IPS DF 19.7 (cell line): Measurements from ENCODE around the gene HIVEP3.

Experiments used
- DNase-seq: peaks from one replicate; pipeline ENCODE4 v3.0.0-alpha.2; 2013; ENCODE audit warnings: low read depth, low spot score

HIVEP3 gene

DNA sequence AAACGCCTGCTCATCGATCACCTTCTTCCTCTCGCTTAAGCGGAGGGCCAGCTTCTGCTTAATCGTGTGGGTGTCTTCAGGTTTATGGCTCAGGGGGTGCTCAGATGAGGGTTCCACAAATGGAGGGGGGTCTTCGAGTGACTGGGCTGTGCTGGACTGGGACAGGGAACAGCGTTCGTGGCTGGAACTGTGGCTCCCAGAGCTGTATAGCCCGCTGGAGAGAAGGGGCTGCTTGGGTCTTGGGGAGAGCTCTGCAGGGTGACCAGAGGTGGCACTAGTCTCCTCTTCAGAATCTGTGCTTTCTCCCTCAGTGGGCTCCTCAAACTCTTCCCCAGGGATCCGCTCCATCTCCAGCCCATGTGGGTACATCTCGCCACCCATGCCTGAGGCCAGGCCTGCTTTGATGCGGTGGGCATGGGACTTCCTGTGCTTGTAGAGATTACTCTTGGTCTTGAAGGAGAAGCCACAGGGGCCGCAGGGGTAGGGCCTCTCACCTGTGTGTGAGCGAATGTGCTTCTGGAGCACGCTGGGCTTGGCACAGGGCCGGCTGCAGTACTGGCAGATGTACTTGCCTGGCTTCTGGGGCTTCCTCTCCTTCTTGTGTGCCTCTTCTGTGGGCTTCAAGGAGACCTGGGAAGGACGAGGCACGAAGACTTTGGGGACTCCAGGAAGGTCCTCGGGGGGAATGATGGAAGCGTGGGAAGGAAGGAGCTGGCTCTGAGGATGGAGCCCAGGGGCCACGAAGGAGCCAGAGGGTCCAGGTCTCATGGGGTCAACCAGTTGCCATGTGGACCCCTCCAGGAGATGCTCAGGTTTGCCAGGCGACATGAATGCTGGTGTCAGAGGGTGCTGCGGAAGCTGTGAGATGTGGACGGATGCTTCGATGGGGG, 334.8 kb downstream of the HIVEP3 start:
- no peak for DNase-seq

DNA sequence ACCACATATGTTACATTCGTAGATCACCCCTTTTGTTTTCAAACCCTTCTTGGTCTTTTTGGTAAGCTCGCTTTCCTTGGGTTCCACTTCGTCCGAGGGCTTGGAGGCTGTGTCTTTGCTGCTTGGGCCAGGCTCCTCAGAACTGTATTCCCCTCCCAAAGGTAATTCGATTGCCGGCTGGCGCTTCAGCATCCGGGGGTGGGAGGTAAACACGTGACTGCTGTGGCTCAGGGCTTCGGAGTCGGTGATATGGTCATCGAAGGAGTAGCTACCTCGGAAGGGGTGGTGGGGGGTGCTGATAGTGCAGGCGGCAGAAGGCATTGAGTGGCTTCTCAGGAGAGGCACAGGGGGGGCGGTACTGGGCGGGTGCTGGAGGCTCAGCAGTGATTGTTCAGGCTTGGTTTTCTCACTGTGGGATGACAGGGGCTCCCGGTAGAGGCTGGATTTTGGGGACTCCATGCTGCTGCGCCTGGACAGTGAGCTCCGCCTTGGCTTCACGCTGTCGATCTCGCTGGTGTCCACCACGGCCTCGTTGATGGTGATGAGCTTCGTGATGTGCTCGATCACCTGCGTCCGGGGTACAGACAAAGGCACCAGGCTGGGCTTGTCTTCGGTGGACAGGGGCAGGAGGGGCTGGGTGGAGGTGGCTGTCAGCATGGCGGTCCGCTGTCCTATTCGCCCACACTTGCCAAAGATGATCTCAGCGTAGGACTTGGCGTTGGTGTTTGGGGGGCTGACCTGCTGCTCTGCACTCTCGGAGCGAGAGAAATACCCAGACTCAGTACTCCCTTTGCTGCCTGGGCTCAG, 335.7 kb downstream of the HIVEP3 start:
- DNase-seq, result no peak

DNA sequence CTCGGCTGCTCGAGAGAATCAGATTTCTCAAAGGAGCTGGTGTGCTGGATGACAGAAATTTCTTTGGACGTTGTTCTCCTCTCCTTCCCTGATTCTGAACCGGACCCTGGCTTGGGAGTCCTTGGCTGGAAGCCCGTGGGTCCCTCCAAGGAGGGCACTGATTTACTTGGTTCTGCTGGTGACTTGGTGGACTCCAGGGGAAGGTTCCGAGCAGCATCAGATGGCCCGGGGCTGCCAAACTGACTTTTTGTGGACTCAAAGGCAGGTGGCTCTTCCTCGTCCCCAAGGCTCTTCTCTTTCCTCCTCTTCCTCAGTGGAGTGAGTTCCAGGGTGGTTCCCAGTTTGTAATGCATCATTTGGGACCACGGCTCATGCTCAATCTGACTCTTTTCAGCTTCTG, 336.4 kb downstream of the HIVEP3 start:
- DNase-seq, result no peak

DNA sequence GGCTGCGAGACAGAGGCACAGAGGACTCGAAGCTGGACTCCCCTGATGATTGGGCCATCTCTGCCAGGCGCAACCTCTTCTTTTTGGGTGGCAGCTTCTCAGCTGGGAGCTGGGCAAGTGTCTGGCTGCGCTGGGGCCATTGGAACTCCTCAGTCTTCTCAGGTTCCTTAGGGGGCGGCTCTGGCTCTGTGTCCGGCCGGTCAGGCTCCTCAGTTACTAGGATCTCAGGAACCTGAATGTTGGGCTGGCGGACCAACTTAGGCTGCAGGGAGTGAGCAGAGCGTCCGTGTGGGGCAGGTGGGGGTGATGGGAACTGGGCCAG, 336.8 kb downstream of the HIVEP3 start:
- DNase-seq, result no peak

DNA sequence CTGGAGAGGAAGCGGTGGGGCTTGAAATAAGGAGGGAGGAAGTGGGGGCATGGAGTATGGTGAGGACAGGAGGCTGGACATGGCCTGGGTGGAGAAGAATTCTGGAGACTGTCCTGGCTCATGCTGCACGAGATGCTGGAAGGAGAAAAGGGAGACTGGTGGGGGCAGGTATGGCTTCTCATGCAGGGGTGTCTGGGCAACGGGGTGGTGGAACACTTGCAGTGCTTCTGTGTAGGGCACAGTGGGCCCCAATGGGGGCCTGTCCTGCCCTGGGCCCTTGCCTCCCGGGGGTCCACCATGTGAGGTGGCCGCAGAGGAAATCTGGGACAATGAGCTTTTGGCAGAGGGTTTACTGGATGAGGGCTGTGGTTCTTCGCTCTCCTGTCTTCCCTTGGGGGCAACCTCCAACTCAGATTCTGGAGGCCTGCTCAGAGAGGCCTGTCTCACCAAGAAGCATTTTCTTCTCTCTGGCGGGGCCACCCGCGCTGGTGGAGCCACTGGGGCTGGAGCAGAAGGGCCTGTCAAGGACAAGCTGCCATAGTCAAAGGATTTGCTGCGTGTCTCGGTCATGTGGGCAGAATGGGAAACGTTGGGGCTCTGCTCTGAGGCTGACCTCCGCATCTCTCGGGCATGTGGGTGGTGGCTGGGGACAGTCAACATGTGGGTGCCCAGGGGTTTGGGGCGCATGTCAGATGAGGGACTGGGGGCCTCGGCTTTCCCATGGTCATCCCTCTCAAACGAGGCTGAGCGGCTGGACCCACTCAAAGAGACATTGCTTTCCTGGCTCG, 337.3 kb downstream of the HIVEP3 start:
- no peak for DNase-seq

DNA sequence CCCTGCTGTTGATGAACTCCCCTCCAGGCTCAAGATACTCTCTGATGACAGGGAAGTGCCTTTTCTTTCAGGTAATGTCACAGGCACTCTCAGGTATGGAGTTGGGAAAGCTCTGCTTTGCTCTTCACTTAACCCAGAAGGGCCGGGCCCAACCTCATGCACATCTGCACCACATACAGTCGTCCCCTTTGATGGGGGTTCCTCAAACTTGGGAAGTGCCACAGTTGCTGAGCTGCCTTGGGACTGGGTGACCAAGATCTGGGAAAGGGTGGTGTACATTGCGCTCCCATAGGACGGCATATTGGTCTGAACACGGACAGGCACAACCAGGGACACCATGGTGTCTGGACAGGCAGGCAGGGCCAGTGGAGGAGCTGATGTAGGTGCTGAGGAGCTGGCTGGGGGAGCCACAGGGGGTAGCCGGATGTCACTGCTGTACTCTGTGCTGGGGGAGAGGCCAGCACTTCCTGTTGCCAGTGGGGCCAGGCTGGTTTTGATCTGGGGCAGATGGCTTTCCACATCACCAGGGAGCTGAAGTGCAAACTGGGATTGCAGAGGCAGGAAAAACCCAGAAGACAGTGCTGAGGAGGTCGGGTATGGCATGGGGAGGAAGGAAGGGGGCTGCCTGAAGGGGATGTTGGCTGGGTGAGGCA, 338.1 kb downstream of the HIVEP3 start:
- DNase-seq, result no peak

DNA sequence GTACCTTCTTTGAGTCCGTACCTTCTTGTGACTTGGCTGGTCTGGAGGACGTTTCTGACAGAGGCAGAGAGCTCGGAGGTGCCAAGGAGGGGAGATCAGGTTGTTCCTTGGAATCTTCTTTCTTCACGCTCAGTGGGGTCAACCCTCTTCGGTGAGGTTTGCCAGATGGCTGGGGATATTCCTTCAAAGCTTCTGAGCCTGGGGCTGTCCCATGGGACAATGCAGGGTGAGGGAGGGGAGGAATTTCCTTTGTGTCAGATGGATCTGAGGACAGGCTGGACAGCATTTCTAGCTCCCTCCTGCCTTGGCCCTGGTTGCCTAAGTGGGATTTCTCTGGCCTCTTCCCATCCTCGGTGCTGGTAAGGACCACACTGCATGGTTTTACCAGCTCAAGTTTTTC, 338.7 kb downstream of the HIVEP3 start:
- no peak for DNase-seq

DNA sequence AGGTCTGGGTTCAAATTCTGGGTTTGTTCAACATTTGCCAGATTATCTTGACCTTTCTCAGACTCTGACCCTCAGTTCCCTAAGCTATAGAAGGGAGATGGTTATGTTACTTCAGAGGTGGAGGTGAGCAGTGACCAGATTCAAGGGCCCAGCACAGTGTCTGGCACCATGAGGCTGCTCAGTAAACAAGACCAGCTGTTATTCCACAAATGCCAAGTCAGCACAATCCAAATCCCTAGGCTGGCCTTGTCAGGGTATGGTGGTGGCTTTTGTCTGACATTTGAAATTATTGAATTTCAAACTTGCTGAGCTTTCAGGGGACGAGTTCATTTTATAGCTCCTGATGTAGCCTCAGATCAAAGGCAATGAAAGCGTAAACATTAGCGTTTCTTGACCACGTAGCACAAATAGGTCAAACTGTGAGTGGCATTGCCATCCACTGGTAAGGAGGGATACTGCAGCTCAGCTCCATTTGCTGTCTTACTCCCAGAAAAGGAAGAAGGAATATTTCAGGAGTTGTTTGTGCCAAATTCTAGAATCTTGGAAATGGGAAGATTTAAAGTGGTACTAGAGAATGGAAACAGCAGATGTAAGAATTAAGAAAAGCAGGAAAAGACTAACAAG, 339.9 kb downstream of the HIVEP3 start:
- DNase-seq, result no peak

DNA sequence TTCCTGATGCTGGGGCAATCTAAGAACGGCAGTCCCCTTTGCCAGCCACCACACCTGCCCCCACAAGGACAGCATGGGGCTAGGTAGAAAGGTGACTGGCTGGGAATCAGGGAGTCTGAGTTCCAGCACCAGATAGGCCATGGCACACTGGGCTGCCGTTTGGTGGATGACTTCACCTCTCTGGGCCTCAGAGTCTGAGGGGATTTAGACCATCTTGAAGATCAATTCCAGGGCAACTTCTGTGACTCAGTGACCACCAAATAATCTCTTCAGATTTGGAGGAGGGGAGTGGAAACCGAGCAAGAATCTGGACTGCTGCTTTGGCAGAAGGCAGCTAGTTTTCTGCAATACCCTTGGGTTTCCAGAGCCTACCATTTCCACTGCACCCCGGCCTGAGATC, 342.1 kb downstream of the HIVEP3 start:
- DNase-seq, result no peak

DNA sequence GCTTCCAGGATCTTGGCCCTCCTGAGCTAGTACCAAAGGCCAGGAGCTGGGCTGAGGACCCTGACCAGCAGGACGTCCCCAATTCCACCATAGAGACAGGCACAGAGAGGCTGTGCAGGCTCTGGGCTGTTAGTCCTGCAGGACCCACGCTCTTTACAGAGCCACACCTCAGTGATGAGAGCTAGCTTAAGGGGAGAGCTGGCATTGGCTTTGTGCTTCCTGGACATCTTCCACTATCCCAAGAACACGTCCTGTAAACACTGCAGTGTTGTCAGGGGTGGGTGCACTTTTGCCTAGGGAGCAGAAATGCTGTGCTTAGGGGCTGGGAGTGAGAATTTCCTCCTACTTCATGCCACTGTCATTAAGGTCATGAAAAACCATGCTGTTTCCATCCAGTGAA, 342.5 kb downstream of the HIVEP3 start:
- DNase-seq, result no peak

DNA sequence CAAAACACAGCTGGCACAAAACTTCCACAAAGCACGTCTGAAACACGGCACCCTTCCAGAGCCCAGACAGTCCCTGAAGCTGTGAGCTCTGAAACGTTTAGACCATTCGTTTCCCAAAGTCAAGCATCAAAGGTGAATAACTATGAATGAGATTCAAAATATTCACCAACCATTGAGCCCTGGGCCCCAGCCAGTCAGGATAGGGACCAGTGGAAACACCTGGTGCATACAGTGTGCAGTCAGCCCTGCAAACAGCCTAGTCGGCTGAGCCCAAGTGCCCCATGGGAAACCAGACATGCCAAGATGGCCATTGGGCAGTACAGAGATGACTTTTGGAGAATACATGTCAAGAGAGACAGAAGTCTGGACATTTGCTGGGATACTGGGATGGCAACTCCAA, 343.9 kb downstream of the HIVEP3 start:
- no peak for DNase-seq

DNA sequence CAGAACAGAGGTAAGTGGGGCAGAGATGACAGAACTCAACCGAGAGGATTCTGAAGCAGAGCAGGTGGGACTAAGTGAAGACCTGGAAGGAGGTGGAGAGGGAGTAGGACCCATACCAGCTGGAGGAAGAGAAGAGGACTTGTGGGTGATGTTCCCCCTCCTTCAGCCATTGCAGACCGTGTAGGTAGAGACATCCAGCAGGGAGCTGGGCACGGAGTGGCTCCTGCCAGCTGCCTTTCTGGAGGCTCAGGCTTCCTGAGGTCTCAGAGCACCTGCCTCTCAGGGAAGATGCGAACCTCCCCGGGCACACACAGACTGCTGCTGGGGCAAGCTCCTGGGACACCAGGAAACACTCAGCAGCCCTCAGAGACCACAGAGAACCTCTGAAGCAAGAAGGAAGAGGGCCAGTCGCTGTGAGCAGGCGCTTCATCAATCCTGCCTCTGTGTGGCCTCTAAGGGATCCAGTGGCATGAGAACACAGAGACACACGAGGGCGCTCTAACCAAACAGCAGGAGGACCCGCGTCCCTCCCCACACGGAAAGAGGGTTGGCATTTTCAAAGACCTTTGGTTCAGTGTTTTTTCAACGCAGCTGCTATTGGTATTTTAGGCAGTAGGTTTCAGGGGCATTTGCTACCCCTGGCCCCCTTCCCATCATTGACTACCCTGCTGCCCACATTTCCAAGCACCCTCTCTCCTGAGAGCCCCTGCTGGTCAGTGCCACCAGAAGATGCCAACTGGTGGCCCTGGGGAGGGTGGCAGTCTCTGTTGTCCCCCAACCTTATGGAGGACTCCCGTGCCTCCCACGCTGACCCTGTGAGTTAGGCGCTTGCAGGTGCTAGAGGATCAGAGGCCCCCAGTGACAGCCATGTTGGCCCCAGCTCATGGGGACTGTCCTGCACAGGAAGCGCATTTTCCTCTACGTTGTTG, 344.7 kb downstream of the HIVEP3 start:
- peak; percentile 30 for DNase-seq

DNA sequence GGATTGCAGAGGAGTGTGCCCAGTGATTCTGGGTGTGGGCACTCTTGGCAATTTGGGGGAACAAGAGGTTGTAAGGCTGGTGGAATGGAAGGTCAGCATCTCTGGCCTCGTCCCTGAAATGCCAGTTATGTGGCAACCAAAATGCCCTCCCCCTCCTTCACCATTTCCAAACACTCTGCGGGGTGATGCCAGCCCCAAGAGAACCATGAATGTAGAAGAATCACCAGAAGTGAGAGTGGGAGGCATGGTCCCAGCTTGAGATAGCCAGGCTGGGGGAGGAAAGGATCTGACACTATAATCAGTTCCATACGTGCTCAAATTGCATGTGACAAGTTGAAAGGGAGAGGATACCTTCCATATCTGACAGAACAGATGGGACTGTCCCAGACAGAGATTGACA, 345.5 kb downstream of the HIVEP3 start:
- no peak for DNase-seq

DNA sequence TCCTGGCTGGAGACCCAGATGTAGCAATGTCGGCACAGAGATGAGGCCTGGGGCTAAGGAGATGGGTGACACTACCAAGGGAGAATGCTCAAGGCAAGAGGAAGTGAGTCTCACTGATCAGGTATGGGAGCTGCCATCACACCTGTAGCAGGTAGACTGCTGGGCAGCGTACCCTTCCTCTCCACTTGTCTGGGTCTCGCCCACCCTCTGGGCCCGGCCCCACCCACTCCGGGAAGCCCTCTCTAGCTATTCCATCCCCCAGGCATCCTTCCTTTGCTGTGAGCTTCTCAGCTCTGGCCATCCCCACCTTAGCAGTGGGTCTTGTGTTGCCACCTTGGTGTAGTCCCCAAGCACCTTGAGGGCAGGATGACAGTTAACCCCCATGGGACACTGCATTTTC, 346.5 kb downstream of the HIVEP3 start:
- no peak for DNase-seq

DNA sequence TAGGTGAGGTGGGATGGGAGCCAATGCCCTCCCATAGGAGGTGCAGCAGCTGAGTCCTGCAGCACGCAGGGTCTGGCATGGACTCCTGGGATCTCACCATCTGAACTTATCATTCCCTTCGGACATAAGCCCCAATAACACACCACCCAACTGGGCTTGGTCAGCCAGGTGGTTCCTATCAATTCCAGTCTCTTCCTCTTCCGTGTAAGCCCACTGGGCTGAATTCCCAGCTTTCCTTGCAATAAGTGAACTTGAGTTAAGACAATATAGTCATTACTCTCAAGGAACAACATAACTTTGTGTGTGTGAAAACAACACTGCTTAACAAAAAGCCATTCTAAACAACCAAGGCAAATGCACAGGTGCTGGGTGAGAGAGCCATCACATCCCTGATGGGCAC, 347.7 kb downstream of the HIVEP3 start:
- DNase-seq, result no peak

DNA sequence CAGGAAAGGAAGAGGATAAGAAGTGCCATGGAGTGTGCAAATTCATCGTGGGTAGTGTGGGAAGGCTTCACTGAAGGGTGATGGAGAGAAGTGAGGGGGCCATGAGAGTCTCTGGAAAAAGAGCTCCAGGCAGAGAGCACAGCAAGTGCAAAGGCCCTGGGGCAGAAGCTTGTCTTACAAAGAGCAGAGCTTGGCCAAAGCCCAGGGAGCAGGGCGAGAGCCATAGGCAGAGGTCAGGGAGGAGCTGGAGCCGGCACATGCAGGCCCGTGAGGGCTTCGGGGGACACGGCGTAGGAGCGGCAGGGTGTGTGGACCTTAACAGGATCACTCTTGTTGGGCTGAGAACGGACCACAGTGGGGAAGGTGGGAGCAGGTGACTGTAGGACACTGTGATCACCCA, 350.5 kb downstream of the HIVEP3 start:
- no peak for DNase-seq

DNA sequence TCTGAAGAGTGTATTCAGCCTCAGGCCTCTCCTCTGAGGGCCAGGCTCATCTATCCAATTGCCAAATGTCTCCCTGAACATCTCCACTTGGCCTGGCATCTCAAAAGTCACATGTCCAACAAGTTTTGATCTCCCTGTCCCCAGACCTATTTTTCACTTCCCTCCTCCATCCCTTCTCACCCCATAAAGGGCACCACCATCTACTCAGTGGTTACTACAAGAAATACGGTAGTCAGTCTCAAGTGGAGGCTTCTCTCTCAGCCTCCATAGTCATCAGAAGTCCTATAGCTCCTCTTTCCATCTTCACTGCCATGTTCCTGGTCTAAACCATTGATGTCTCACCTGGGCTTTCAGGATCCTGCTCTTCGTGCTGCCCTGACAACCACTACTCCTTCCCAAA, 351.8 kb downstream of the HIVEP3 start:
- DNase-seq, result no peak

DNA sequence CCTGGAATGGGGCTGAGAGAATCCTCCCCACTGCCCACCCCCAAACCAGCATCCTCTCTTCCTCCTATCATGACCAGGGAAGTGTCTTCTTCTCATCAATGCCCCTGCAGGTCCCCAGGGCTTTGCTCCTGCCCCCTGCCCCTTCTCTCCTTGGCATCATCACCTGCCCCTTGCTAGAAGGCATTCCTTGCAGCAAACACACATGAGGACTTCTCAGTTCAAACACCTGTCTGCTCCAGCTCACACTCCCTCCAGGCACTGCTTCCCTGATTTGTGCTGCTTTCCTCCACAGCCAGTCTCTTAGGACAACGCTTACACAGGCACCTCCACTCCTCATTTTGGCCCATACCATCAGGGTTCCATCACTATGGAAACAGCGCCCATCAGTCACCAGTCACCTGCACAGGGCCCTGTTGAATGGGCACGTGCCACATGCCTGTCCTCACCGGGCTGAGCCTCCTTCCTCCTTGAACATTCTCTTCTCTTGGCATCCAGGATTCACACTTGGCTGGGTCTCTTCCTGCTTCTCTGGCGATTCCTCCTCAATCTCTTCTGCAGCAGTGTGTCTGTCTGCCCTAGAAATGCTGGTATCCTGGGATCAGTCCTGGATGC, 352.3 kb downstream of the HIVEP3 start:
- DNase-seq, result no peak

DNA sequence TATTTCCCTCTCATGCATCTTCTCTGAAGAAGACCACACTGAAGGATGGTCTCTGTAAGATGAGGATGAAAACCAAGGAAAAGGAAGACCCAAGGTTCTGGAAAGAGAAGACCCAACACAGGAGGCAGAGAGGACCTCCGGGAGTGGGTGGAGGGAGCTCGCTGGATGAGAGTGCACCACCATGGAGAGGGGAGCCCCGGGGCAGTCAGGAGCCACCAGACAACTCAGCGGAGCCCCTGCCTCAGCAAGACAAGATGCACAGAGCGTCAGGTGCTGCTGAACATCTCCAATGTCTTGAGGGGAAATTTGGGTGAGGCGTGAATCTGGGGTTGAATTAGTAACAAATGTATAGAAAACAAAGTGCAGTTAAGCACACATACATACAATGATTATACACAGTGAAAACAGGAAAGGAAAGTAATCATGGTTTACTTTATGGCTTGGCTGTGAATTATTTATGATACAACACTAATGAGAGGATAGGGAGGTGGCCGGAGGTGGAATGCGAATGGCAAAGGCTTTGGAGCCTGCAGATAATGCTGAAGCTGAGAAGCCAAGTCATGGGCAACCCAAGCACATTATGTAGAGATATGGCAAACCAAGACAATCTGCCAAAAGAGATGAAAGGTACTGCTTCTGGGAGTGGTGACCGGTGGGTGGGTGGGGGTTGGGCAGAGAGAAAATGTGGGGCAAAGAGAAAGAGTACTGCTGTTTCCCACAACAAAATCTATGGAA, 353.8 kb downstream of the HIVEP3 start:
- DNase-seq, result no peak
